Hepatocyte (in vitro differentiated cells): ENCODE measurements around the gene IFT88. TPM values are rescaled to one million over a fixed set of nuclear protein-coding genes. Genes with fewer than 3 reads are reported as not detected.

Experiments
- DNase-seq: peaks from one replicate; pipeline ENCODE4 v3.0.0-alpha.2; 2016; ENCODE audit warnings: low spot score
- H2AFZ ChIP-seq: fragments of 200-600 bp; sonication (generic); 2 replicates; pipeline ENCODE4 v1.6.0; 2016; ENCODE audit warnings: antibody characterized with exemption, mild to moderate bottlenecking
- H3K27ac ChIP-seq: fragments of 200-600 bp; sonication (generic); 2 replicates; pipeline ENCODE4 v1.5.1; 2016; ENCODE audit warnings: mild to moderate bottlenecking
- H3K27me3 ChIP-seq: fragments of 200-600 bp; sonication (generic); 2 replicates; pipeline ENCODE4 v1.6.1; 2016
- H3K36me3 ChIP-seq: fragments of 200-600 bp; sonication (generic); replicated peaks from 2 replicates; pipeline ENCODE4 v1.5.1; 2016; ENCODE audit warnings: low read depth; ENCODE audit not compliant: insufficient read depth
- H3K4me1 ChIP-seq: fragments of 200-600 bp; sonication (generic); 2 replicates; pipeline ENCODE4 v1.5.1; 2016; ENCODE audit warnings: mild to moderate bottlenecking, moderate library complexity; ENCODE audit not compliant: insufficient read depth
- H3K4me2 ChIP-seq: fragments of 200-600 bp; sonication (generic); 2 replicates; pipeline ENCODE4 v1.6.0; 2016
- H3K4me3 ChIP-seq: fragments of 200-600 bp; sonication (generic); 2 replicates; pipeline ENCODE4 v1.5.1; 2016; ENCODE audit warnings: mild to moderate bottlenecking
- H3K79me2 ChIP-seq: fragments of 200-600 bp; sonication (generic); 2 replicates; pipeline ENCODE4 v1.6.0; 2017; ENCODE audit warnings: mild to moderate bottlenecking
- H3K9me2 ChIP-seq: fragments of 200-600 bp; sonication (generic); replicated peaks from 2 replicates; pipeline ENCODE4 v1.6.0; 2017; ENCODE audit warnings: mild to moderate bottlenecking; ENCODE audit not compliant: insufficient read depth
- H3K9me3 ChIP-seq: fragments of 200-600 bp; sonication (generic); 2 replicates; pipeline ENCODE4 v1.5.1; 2016; ENCODE audit warnings: low read depth, mild to moderate bottlenecking
- H4K20me1 ChIP-seq: fragments of 200-600 bp; sonication (generic); 2 replicates; pipeline ENCODE4 v1.6.0; 2016; ENCODE audit warnings: mild to moderate bottlenecking; ENCODE audit not compliant: insufficient read depth, poor library complexity, severe bottlenecking
- EZH2 ChIP-seq: fragments of 200-600 bp; sonication (generic); IDR thresholded peaks from 2 replicates; pipeline ENCODE4 v1.6.1; 2016; ENCODE audit warnings: antibody characterized with exemption, mild to moderate bottlenecking, borderline replicate concordance
- EZH2phosphoT487 ChIP-seq: fragments of 200-600 bp; sonication (generic); IDR thresholded peaks from one replicate; pipeline ENCODE4 v1.6.1; 2018; ENCODE audit warnings: antibody characterized with exemption, mild to moderate bottlenecking, low read depth, moderate library complexity; ENCODE audit not compliant: unreplicated experiment, severe bottlenecking
- WGBS: methylation state at CpG from one replicate; pipeline ENCODE4 v1.1.6; 2016; ENCODE audit warnings: low lambda C conversion rate; ENCODE audit errors: missing lambda C conversion rate; 5-methylcytosine and 5-hydroxymethylcytosine counted together
- polyA plus RNA-seq: library from polyadenylated mRNA; unstranded; fragments of >200 nt; fragmentation: Nextera tagmentation; extraction: Ambion mirVana; gene quantifications from 2 replicates; pipeline ENCODE4 v1.2.1, GENCODE V29; 2016
- total RNA-seq: library from RNA; depleted of rRNA; stranded (reverse); fragments of >200 nt; gene quantifications from 2 replicates; pipeline ENCODE4 v1.2.3, GENCODE V29; 2014
- TF ChIP-seq, protein P1 (sequence below): fragments of 200-600 bp; sonication (generic); IDR thresholded peaks from 2 replicates; pipeline ENCODE4 v1.5.1; 2016; ENCODE audit warnings: antibody characterized with exemption, mild to moderate bottlenecking; ENCODE audit not compliant: poor library complexity

IFT88 gene
- total and polyA plus RNA-seq, 2 experiments from 2014 or later: 9.2 to 19.2 TPM

GRCh38 chr13:20714563-20715329 is 147.8 kb downstream of the IFT88 start:
- Histone ChIP-seq H3K27ac (peak overlapping the region; percentile 8), H3K9me2 (no peaks in the 10 kb centered on the region), H4K20me1 (no peaks in the 10 kb centered on the region), H3K4me3 (no peak overlapping the region), H3K4me1 (peaks cover 7% of the 10 kb centered on the region), H3K27me3 (no peaks in the 10 kb centered on the region), H3K36me3 (no peaks in the 10 kb centered on the region), H3K9me3 (no peaks in the 10 kb centered on the region), H3K4me2 (no peak overlapping the region), H3K79me2 (no peaks in the 10 kb centered on the region), H2AFZ (no peak overlapping the region)
- 86% methylated on average over 9 of the region's 9 CpGs for WGBS
- peak; percentile 48 for DNase-seq
- TF ChIP-seq EZH2: no peak
- no peak for TF ChIP-seq EZH2phosphoT487
- TF ChIP-seq, protein P1, sequence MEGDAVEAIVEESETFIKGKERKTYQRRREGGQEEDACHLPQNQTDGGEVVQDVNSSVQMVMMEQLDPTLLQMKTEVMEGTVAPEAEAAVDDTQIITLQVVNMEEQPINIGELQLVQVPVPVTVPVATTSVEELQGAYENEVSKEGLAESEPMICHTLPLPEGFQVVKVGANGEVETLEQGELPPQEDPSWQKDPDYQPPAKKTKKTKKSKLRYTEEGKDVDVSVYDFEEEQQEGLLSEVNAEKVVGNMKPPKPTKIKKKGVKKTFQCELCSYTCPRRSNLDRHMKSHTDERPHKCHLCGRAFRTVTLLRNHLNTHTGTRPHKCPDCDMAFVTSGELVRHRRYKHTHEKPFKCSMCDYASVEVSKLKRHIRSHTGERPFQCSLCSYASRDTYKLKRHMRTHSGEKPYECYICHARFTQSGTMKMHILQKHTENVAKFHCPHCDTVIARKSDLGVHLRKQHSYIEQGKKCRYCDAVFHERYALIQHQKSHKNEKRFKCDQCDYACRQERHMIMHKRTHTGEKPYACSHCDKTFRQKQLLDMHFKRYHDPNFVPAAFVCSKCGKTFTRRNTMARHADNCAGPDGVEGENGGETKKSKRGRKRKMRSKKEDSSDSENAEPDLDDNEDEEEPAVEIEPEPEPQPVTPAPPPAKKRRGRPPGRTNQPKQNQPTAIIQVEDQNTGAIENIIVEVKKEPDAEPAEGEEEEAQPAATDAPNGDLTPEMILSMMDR: no peak

GRCh38 chr13:20715330-20715712 is 148.4 kb downstream of the IFT88 start:
- TF ChIP-seq EZH2 (no peak), EZH2phosphoT487 (no peak)
- TF ChIP-seq, protein P1: no peak
- no peak for DNase-seq
- Histone ChIP-seq H3K9me3 (no peaks in the 10 kb centered on the region), H3K27ac (no peak overlapping the region), H3K79me2 (no peaks in the 10 kb centered on the region), H4K20me1 (no peaks in the 10 kb centered on the region), H3K36me3 (no peaks in the 10 kb centered on the region), H3K4me2 (no peak overlapping the region), H3K9me2 (no peaks in the 10 kb centered on the region), H3K4me1 (peaks cover 7% of the 10 kb centered on the region), H2AFZ (no peak overlapping the region), H3K4me3 (no peak overlapping the region), H3K27me3 (no peaks in the 10 kb centered on the region)
- WGBS: 88% methylated on average over 6 of the region's 6 CpGs

DNA sequence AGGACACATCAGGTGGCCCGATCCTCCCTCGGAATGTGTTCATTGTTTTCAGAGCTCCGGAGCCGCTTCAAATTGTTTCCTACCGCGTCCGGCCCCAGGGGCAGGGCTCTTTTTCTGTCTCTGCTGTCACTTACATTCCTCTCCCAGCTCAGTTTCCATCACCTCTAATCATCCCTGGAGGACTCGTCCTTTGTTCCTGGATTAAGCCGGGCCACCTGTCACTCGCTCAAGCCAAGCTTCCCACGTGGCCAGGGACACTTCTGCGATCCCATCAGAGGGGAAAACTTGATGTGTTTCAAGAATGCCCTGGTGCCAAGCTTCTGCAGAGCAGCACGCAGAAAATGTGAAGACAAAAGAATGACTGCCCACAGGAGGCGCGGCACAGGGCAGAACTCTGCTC is 150.0 kb downstream of the IFT88 start:
- Histone ChIP-seq H3K27ac (no peak overlapping the region), H4K20me1 (no peaks in the 10 kb centered on the region), H3K36me3 (no peaks in the 10 kb centered on the region), H3K27me3 (peaks cover 3% of the 10 kb centered on the region), H3K9me3 (no peaks in the 10 kb centered on the region), H3K79me2 (no peaks in the 10 kb centered on the region), H3K9me2 (no peaks in the 10 kb centered on the region), H3K4me3 (no peak overlapping the region), H2AFZ (no peak overlapping the region), H3K4me2 (no peak overlapping the region), H3K4me1 (peaks cover 10% of the 10 kb centered on the region)
- TF ChIP-seq EZH2phosphoT487: no peak
- TF ChIP-seq, protein P1: no peak
- TF ChIP-seq EZH2: no peak
- WGBS: 61% methylated on average over 15 of the region's 15 CpGs
- no peak for DNase-seq
